WTC11 (cell line): Measurements from ENCODE around the gene DUSP5. TPM values are rescaled to one million over a fixed set of nuclear protein-coding genes. Genes with fewer than 3 reads are reported as not detected.
A peak's percentile ranks its signal among the peaks of the same experiment; 100 is the strongest.

Experiments used
- ATAC-seq: fragments of 200-7000 bp; cut with Tn5 transposase; 2 replicates; pipeline ENCODE4 v1.10.0; 2021; ENCODE audit warnings: mild to moderate bottlenecking, moderate library complexity
- CTCF ChIA-PET: fragments of 300-600 bp; sonication (Branson Sonifier 250); formaldehyde crosslinking; loops from one replicate; lab custom pipeline; 2021; ENCODE audit warnings: antibody characterized with exemption; lab: Charles Lee
- POLR2A ChIA-PET: fragments of 350-600 bp; sonication (Branson Sonifier 250); formaldehyde crosslinking; loops from one replicate; lab custom pipeline; 2021; ENCODE audit warnings: antibody characterized with exemption; lab: Charles Lee
- DNase-seq: peaks from one replicate; pipeline ENCODE4 v3.0.0; 2021; ENCODE audit warnings: low spot score
- H3K27ac Mint-ChIP-seq: 2 replicates; pipeline ENCODE4 v1.8.0; 2021; ENCODE audit warnings: mixed read lengths
- H3K27me3 Mint-ChIP-seq: 2 replicates; pipeline ENCODE4 v1.8.0; 2021; ENCODE audit warnings: low read depth, mild to moderate bottlenecking, moderate library complexity, mixed read lengths
- H3K36me3 Mint-ChIP-seq: 2 replicates; pipeline ENCODE4 v1.8.0; 2021; ENCODE audit warnings: mixed read lengths
- H3K4me1 Mint-ChIP-seq: 2 replicates; pipeline ENCODE4 v1.8.0; 2022; ENCODE audit warnings: mixed read lengths
- H3K4me3 Mint-ChIP-seq: 2 replicates; pipeline ENCODE4 v1.8.0; 2021; ENCODE audit warnings: mild to moderate bottlenecking, moderate library complexity, mixed read lengths
- H3K9me3 Mint-ChIP-seq: 2 replicates; pipeline ENCODE4 v1.8.0; 2021; ENCODE audit warnings: mixed read lengths
- ATF1 ChIP-seq: sonication (generic); formaldehyde crosslinking; IDR thresholded peaks from 2 replicates; pipeline ENCODE4 v1.8.1; 2023; ENCODE audit warnings: mild to moderate bottlenecking, moderate library complexity, missing genetic modification reagents
- ATF2 ChIP-seq: sonication (generic); formaldehyde crosslinking; IDR thresholded peaks from 2 replicates; pipeline ENCODE4 v1.8.1; 2022; ENCODE audit warnings: low read depth, missing genetic modification reagents, borderline replicate concordance
- ATF3 ChIP-seq: sonication (generic); formaldehyde crosslinking; conservative IDR thresholded peaks from 2 replicates; pipeline ENCODE4 v1.8.1; 2022; ENCODE audit warnings: mild to moderate bottlenecking, missing genetic modification reagents
- CBFB ChIP-seq: sonication (generic); formaldehyde crosslinking; IDR thresholded peaks from 2 replicates; pipeline ENCODE4 v1.8.1; 2022; ENCODE audit warnings: mild to moderate bottlenecking, low read depth, missing genetic modification reagents
- CTCF ChIP-seq: fragments of 200-600 bp; IDR thresholded peaks from 2 replicates; pipeline ENCODE4 v1.8.0; 2022; ENCODE audit warnings: antibody characterized with exemption
- FOXP4 ChIP-seq: sonication (generic); formaldehyde crosslinking; IDR thresholded peaks from 2 replicates; pipeline ENCODE4 v1.8.0; 2022; ENCODE audit warnings: mild to moderate bottlenecking, missing genetic modification reagents
- GABPB1 ChIP-seq: sonication (generic); formaldehyde crosslinking; IDR thresholded peaks from 2 replicates; pipeline ENCODE4 v1.8.1; 2023; ENCODE audit warnings: mild to moderate bottlenecking, missing genetic modification reagents
- HMGXB4 ChIP-seq: sonication (generic); formaldehyde crosslinking; IDR thresholded peaks from 2 replicates; pipeline ENCODE4 v1.8.1; 2023; ENCODE audit warnings: mild to moderate bottlenecking, moderate library complexity, missing genetic modification reagents
- IRF2 ChIP-seq: sonication (generic); formaldehyde crosslinking; IDR thresholded peaks from 2 replicates; pipeline ENCODE4 v1.8.0; 2022; ENCODE audit warnings: low read depth, missing genetic modification reagents, borderline replicate concordance
- JAZF1 ChIP-seq: fragments of 250-450 bp; sonication (Bioruptor Pico); IDR thresholded peaks from 2 replicates; pipeline ENCODE4 v1.9.0; 2021; ENCODE audit warnings: moderate library complexity, mild to moderate bottlenecking, inconsistent platforms
- NFATC4 ChIP-seq: fragments of 250-450 bp; sonication (Bioruptor Pico); IDR thresholded peaks from 2 replicates; pipeline ENCODE4 v1.9.0; 2021; ENCODE audit warnings: mild to moderate bottlenecking
- SMAD3 ChIP-seq: sonication (generic); formaldehyde crosslinking; IDR thresholded peaks from 2 replicates; pipeline ENCODE4 v1.8.0; 2022; ENCODE audit warnings: missing genetic modification reagents, mild to moderate bottlenecking, borderline replicate concordance
- TP53 ChIP-seq: sonication (generic); formaldehyde crosslinking; IDR thresholded peaks from 2 replicates; pipeline ENCODE4 v1.8.1; 2023; ENCODE audit warnings: mild to moderate bottlenecking, missing genetic modification reagents
- ZNF138 ChIP-seq: sonication (generic); formaldehyde crosslinking; conservative IDR thresholded peaks from 2 replicates; pipeline ENCODE4 v1.8.1; 2022; ENCODE audit warnings: mild to moderate bottlenecking, moderate library complexity, missing genetic modification reagents
- ZNF281 ChIP-seq: sonication (generic); formaldehyde crosslinking; IDR thresholded peaks from 2 replicates; pipeline ENCODE4 v1.8.0; 2023; ENCODE audit warnings: mild to moderate bottlenecking, missing genetic modification reagents
- ZNF396 ChIP-seq: fragments of 250-450 bp; sonication (Bioruptor Pico); IDR thresholded peaks from 2 replicates; pipeline ENCODE4 v1.8.0; 2021; ENCODE audit warnings: mild to moderate bottlenecking, moderate library complexity, borderline replicate concordance
- ZNF671 ChIP-seq: fragments of 250-450 bp; sonication (Bioruptor Pico); IDR thresholded peaks from 2 replicates; pipeline ENCODE4 v1.8.0; 2021; ENCODE audit warnings: mild to moderate bottlenecking
- total RNA-seq: library from RNA; stranded (reverse); gene quantifications from 3 replicates; pipeline ENCODE4 v1.2.3, GENCODE V29; 2021

The DUSP5 gene
- total RNA-seq, 1 experiment from 2014 or later: 55.1 TPM

- H3K4me1 Mint-ChIP-seq: peaks cover 62% of the 10 kb centered on the region
- H3K27ac Mint-ChIP-seq: peak overlapping the region; percentile 26; the same call in 1 of the 2 replicates
- POLR2A ChIA-PET: no interaction called here
- TF ChIP-seq ATF1 (CRISPR knock-in tag) (no peak), IRF2 (CRISPR knock-in tag) (no peak), CBFB (CRISPR knock-in tag) (no peak), ZNF671 (CRISPR knock-in tag) (no peak), GABPB1 (no peak), ATF3 (CRISPR knock-in tag) (no peak), HMGXB4 (CRISPR knock-in tag) (no peak), JAZF1 (no peak), ZNF281 (CRISPR knock-in tag) (no peak), ZNF138 (no peak), ZNF396 (CRISPR knock-in tag) (no peak), NFATC4 (CRISPR knock-in tag) (no peak), ATF2 (CRISPR knock-in tag) (no peak), SMAD3 (CRISPR knock-in tag) (no peak), FOXP4 (CRISPR knock-in tag) (no peak)
- H3K9me3 Mint-ChIP-seq: no peaks in the 10 kb centered on the region
- DNase-seq: no peak
- CTCF ChIA-PET: interaction anchor here (1.3 kb wide), 1 partner anchor 150 kb away, joined by 3 read pairs; no protein-coding TSS in a partner anchor
- no peak overlapping the region for H3K4me3 Mint-ChIP-seq
- H3K27me3 Mint-ChIP-seq: peaks cover 3% of the 10 kb centered on the region; the same call in 1 of the 2 replicates
- H3K36me3 Mint-ChIP-seq: peaks cover 69% of the 10 kb centered on the region
- no peak for ATAC-seq
Measured at GRCh38 chr10:110504111-110504735, 6.5 kb downstream of the DUSP5 start.

- TF ChIP-seq TP53 (CRISPR knock-in tag) (no peak), NFATC4 (CRISPR knock-in tag) (no peak), CTCF (no peak)
- ChIA-PET CTCF (interaction anchor here (1.0 kb wide), 1 partner anchor 151 kb away, joined by 3 read pairs; no protein-coding TSS in a partner anchor), POLR2A (no interaction called here)
- ATAC-seq (no peak), DNase-seq (no peak)
- peaks cover 52% of the 10 kb centered on the region for H3K4me1 Mint-ChIP-seq
- H3K27me3 Mint-ChIP-seq: no peaks in the 10 kb centered on the region
- peaks cover 79% of the 10 kb centered on the region for H3K36me3 Mint-ChIP-seq
- H3K27ac Mint-ChIP-seq: peak overlapping the region; percentile 58; the same call in 1 of the 2 replicates
- H3K9me3 Mint-ChIP-seq: no peaks in the 10 kb centered on the region
- no peak overlapping the region for H3K4me3 Mint-ChIP-seq
Measured at GRCh38 chr10:110505130-110505770, 7.5 kb downstream of the DUSP5 start.
